Sciatic nerve (tissue), 2 donors: ENCODE results near the gene MBD2. TPM values are rescaled to one million over a fixed set of nuclear protein-coding genes. Genes with fewer than 3 reads are reported as not detected.

Experiments
- ATAC-seq: fragments of 200-7000 bp; cut with Tn5 transposase; one replicate; pipeline ENCODE4 v1.9.1; 2020; ENCODE audit warnings: mild to moderate bottlenecking, moderate library complexity
- DNase-seq: peaks from one replicate; pipeline ENCODE4 v3.0.0-alpha.2; 2020; ENCODE audit warnings: low spot score
- intact Hi-C: fragments of 100-400 bp; cut with DNase I; formaldehyde crosslinking; loops from one replicate; pipeline ENCODE4 v1.14.2; 2022
- total RNA-seq: library from RNA; stranded (reverse); fragmentation: NEBNext Ultra II Directional; extraction: Animal tissue kit (Norgen Biotek cat#: 25700); gene quantifications from one replicate; pipeline ENCODE4 v1.2.1, GENCODE V29; 2021
- donor health status: DM: no; HTN: no; CAD: no.
- donor health status: DM: no; HTN: no; CAD: no.

Gene MBD2
- total RNA-seq, 1 donor from 2014 or later, result 86.8 TPM

- ATAC-seq (no peak), DNase-seq (no peak)
- intact Hi-C loops, result no loop called here
Measured at GRCh38 chr18:54162431-54162830, 62.0 kb downstream of the MBD2 start.

DNA sequence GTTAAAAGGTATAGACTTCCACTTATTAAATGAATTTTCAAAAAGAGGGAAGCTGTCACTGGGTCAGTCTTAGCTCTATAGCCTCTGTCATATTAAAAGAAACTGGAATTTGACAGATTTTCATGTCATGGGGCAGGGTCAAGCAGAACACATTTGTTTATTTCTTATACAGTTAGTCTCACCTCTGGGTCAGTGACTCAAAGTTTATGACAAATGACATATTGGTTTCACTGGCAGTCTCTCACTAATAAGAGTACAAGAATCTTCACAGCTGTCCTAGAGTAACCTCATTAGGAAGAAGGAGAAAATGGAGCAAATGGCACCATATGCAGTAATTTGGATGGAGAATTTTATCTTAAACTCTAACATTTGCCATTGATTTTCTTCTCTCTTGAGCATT, 63.2 kb downstream of the MBD2 start:
- no peak for ATAC-seq
- intact Hi-C loops, result no loop called here

GRCh38 chr18:54159906-54160305, 64.6 kb downstream of the MBD2 start:
- intact Hi-C loops, result no loop called here
- ATAC-seq (no peak), DNase-seq (no peak)

More for the DNA sequence above, 63.2 kb downstream of the MBD2 start:
- no peak for DNase-seq

DNA sequence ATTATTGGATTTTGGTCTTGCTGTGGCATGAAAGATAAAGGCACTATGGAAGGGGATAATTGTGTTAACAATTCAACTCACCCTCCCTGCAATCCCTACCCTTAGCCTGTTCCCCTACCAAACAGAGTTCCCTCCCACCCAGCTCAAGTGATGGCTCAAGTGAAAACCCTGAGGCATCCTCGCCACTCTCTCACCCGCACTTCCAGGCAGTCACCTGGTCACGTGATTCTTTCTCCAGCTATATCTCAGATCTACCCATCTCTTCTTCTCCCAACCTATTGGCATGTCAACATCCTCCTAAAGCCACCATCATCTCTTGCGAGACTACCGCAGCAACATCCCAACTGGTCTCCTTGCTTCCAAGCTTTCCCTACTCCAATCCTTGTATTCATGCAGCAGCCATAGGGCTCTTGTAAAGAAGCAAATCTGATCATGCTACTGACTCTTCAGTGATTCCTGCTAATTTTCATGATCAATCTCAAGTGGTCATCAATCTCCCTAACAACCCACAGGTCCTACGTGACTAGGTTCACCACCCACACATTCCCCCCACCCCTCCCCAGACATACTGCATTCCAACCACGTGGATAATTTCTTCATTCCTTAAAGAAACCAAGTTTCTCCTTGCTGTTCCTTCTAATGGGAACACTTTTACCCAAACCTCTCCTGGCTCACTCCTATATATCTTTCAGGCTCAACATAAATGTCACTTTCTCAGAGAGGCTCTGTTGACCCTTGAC, 66.7 kb downstream of the MBD2 start:
- intact Hi-C loops, result no loop called here
- no peak for ATAC-seq
- DNase-seq, result no peak

- no peak for DNase-seq
- ATAC-seq, result no peak
- intact Hi-C loops, result no loop called here
Measured at GRCh38 chr18:54155412-54155811, 69.1 kb downstream of the MBD2 start.

DNA sequence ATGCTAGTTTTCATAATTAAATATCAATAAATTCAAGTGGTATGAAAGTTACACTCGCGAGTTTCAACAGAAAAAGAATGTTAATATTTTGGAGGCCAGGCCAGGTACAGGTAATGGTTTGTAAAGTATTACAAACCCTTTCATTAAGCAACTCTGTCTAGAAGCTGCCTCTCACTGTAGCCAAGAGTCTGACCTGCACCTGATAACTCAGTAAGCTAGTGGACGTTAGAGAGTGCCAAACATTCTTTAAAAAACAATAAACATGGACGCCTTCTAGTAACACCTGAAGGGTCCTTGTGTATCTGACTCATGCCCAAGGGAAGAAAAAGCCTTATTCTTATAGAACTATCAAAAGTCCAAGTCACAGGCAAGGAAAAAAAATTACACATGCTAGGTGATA, 70.2 kb downstream of the MBD2 start:
- intact Hi-C loops, result no loop called here
- DNase-seq (no peak), ATAC-seq (no peak)

- intact Hi-C loops, result no loop called here
- ATAC-seq, result no peak
- no peak for DNase-seq
Measured at GRCh38 chr18:54151376-54151775, 73.1 kb downstream of the MBD2 start.

- no peak for DNase-seq
- ATAC-seq, result no peak
- intact Hi-C loops, result no loop called here
Measured at GRCh38 chr18:54150226-54150625, 74.2 kb downstream of the MBD2 start.

GRCh38 chr18:54149078-54149697, 75.3 kb downstream of the MBD2 start:
- ATAC-seq, result no peak
- intact Hi-C loops, result no loop called here
- DNase-seq, result no peak

- ATAC-seq (no peak), DNase-seq (no peak)
- intact Hi-C loops, result no loop called here
Measured at GRCh38 chr18:54148678-54149077, 75.8 kb downstream of the MBD2 start.

GRCh38 chr18:54148151-54148550, 76.3 kb downstream of the MBD2 start:
- intact Hi-C loops, result no loop called here

GRCh38 chr18:54147439-54147838, 77.0 kb downstream of the MBD2 start:
- ATAC-seq, result no peak
- no peak for DNase-seq
- intact Hi-C loops, result no loop called here

More at GRCh38 chr18:54148151-54148550, 76.3 kb downstream of the MBD2 start:
- DNase-seq, result no peak
- no peak for ATAC-seq

GRCh38 chr18:54141041-54141608, 83.3 kb downstream of the MBD2 start:
- intact Hi-C loops, result no loop called here
- ATAC-seq, result no peak
- no peak for DNase-seq

DNA sequence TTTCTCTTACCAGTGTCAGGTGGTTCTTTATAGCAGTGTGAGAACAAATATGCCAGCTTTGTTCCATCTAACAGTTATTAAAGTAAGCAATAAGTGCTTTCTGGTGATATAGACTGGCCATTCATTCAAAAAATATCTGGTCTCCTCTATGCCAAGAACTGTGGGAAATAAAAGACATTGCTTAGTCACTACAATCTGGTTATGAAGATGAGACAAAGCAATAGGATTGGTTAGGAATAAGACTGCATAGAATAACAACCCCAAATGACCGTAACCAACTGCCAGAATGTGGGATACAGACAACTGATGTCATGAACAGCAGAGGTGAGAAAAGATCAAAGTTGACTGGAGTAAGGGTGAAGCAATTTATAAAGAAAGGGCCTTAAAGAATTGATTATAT, 83.8 kb downstream of the MBD2 start:
- intact Hi-C loops, result no loop called here
- no peak for ATAC-seq

GRCh38 chr18:54135216-54135615, 89.3 kb downstream of the MBD2 start:
- ATAC-seq (no peak), DNase-seq (no peak)
- intact Hi-C loops, result no loop called here

More for the DNA sequence above, 83.8 kb downstream of the MBD2 start:
- DNase-seq, result no peak

DNA sequence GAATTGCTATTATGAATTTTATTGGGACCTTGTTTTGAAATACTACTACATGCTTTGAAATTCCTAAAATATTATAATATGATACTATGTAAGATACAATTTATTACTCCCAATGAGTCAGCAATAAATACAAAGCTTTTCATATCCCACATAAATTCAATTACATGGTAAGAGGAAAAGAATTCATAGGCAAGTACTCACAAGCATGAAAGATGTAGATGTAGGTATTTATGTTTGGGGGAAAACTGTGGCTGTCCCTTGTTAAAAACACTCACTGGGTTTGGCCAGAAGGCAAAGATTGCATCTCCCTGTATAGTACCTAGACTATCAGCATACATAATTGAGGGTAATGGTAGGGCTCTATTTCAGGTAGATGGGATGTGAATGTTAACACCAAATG, 90.4 kb downstream of the MBD2 start:
- no peak for DNase-seq
- ATAC-seq, result no peak
- intact Hi-C loops, result no loop called here

DNA sequence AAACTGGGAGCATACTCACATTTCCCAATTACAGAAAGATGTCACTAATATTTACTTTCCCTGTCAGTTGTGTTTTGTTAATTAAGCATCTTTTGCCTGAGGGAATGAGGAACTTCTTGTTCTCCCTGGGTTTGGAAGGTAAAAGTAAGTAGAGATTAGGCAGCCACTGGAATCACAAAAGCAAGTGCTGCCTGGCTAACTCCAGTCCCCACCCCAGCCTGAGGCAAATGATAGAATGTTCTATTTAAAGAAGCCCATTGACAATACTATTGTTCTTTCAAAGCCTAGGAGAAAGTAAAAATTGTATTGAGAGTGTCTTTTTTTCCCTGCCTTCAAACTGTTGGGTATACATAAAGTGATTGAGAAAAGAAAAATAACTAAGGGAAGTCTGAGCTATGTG, 93.8 kb downstream of the MBD2 start:
- ATAC-seq (no peak), DNase-seq (no peak)
- intact Hi-C loops, result no loop called here

DNA sequence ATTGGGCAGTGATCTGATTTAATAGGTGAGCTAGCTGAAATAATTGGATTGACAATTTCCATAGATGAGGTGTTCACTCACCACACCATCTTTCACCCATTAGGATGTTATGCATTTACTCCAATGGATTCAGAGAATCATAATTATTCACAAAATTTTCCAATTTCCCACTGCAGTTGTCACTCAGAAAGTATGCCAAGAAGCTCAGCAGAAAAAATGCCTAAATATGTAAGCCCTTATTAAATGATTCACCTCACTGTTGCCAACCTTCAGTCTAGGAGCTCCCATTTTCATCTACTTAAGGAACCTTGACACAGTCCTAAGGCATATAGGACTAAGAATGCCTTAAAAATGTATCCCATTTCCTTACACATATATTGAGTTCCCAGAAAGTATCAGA, 94.3 kb downstream of the MBD2 start:
- intact Hi-C loops, result no loop called here

GRCh38 chr18:54129448-54130067, 94.9 kb downstream of the MBD2 start:
- intact Hi-C loops, result no loop called here
- DNase-seq (no peak), ATAC-seq (no peak)

More for the DNA sequence above, 94.3 kb downstream of the MBD2 start:
- no peak for ATAC-seq
- DNase-seq, result no peak

DNA sequence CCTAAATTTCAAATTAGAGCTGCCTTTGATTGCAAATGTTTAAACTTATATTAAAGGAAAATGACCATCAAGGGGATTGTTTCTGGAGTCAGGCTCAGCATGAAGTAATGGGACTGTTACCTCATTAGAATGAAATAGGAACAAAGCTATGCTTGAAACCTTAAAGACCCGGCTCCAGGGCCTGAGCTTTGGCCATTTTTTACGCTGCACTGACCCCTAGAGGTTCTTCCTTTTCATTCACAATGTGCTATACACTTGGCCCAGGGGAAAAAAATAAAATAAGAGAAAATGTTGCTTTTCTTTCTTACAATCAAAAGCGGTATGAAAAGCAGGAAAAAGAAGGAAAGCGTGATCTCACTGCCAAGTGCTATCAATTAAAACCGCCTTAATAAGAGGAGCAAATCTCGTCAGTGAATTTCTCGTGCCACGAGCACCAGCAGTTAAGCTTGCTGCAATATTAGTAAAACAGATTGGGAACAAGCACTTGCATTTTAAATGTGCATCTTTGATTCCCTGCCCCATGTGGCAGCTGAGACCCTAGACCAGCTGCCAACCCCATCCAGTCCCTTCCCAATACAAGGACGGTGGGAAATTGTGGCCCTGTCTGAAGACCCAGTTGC, 96.6 kb downstream of the MBD2 start:
- DNase-seq, result no peak
- ATAC-seq, result peak; percentile 64
- intact Hi-C loops, result no loop called here
